Liver (tissue), 9 donors: ENCODE measurements around the gene ANKZF1. TPM values are rescaled to one million over a fixed set of nuclear protein-coding genes. Genes with fewer than 3 reads are reported as not detected.

Source experiments
- DNase-seq: peaks from one replicate; pipeline ENCODE4 v3.0.0-alpha.2; 2017; ENCODE audit warnings: low spot score
- H3K27ac ChIP-seq, 2 donors: one replicate each; pipeline ENCODE4 v1.7.0; 2013; ENCODE audit warnings: inconsistent platforms in 2 of 2, low read length in 2 of 2, control low read depth in 1 of 2, low read depth in 1 of 2, mild to moderate bottlenecking in 1 of 2
- H3K27me3 ChIP-seq, 4 donors: one replicate each; pipeline versions ENCODE4 v1.6.1 to v1.7.0; 2013; ENCODE audit warnings: low read length in 3 of 4, inconsistent platforms in 1 of 4, mild to moderate bottlenecking in 1 of 4, moderate library complexity in 1 of 4; ENCODE audit not compliant: control insufficient read depth in 4 of 4, insufficient read depth in 4 of 4
- H3K36me3 ChIP-seq, 4 donors: one replicate each; pipeline versions ENCODE4 v1.6.1 to v1.7.0; 2013; ENCODE audit warnings: low read length in 3 of 4, mild to moderate bottlenecking in 3 of 4, low read depth in 1 of 4, moderate library complexity in 1 of 4; ENCODE audit not compliant: control insufficient read depth in 4 of 4, insufficient read depth in 3 of 4
- H3K4me1 ChIP-seq, 4 donors: one replicate each; pipeline versions ENCODE4 v1.6.1 to v1.7.0; 2013; ENCODE audit warnings: low read length in 3 of 4, mild to moderate bottlenecking in 3 of 4, moderate library complexity in 1 of 4; ENCODE audit not compliant: control insufficient read depth in 4 of 4, insufficient read depth in 4 of 4
- H3K4me3 ChIP-seq, 3 donors: one replicate each; pipeline versions ENCODE4 v1.6.1 to v1.7.0; 2013; ENCODE audit warnings: low read length in 3 of 3, control low read depth in 1 of 3, low read depth in 1 of 3, mild to moderate bottlenecking in 1 of 3
- H3K9ac ChIP-seq, 2 donors: one replicate each; pipeline ENCODE4 v1.7.0; 2013; ENCODE audit warnings: low read length in 2 of 2, mild to moderate bottlenecking in 2 of 2, moderate library complexity in 2 of 2, control low read depth in 1 of 2, low read depth in 1 of 2
- H3K9me3 ChIP-seq, 4 donors: one replicate each; pipeline versions ENCODE4 v1.6.1 to v1.7.0; 2013; ENCODE audit warnings: low read length in 3 of 4; ENCODE audit not compliant: control insufficient read depth in 4 of 4
- EGR1 ChIP-seq, 2 donors: IDR thresholded peaks; 2 replicates each; pipeline ENCODE4 v1.6.1; 2016 to 2018; ENCODE audit warnings: antibody characterized with exemption in 2 of 2, low read depth in 2 of 2
- FOXA2 ChIP-seq: IDR thresholded peaks from 2 replicates; pipeline ENCODE4 v1.6.1; 2016; ENCODE audit warnings: antibody characterized with exemption
- GABPA ChIP-seq, 2 donors: IDR thresholded peaks in 1 of 2; conservative IDR thresholded peaks in 1 of 2; 2 replicates each; pipeline ENCODE4 v1.6.1; 2016; ENCODE audit warnings: antibody characterized with exemption in 2 of 2, mild to moderate bottlenecking in 1 of 2, moderate library complexity in 1 of 2
- HNF4A ChIP-seq, 2 donors: conservative IDR thresholded peaks; 2 replicates each; pipeline ENCODE4 v1.6.1; 2016; ENCODE audit warnings: antibody characterized with exemption in 2 of 2, mild to moderate bottlenecking in 2 of 2
- HNF4G ChIP-seq: IDR thresholded peaks from 2 replicates; pipeline ENCODE4 v1.6.1; 2016; ENCODE audit warnings: antibody characterized with exemption
- JUND ChIP-seq, 2 donors: IDR thresholded peaks; 2 replicates each; pipeline ENCODE4 v1.6.1; 2016; ENCODE audit warnings: antibody characterized with exemption in 2 of 2
- NR2F2 ChIP-seq: IDR thresholded peaks from 2 replicates; pipeline ENCODE4 v1.6.1; 2016; ENCODE audit warnings: antibody characterized with exemption
- RAD21 ChIP-seq, 2 donors: IDR thresholded peaks; 2 replicates each; pipeline ENCODE4 v1.6.1; 2016; ENCODE audit warnings: antibody characterized with exemption in 2 of 2, mild to moderate bottlenecking in 2 of 2
- RXRA ChIP-seq, 2 donors: IDR thresholded peaks; 2 replicates each; pipeline ENCODE4 v1.6.1; 2017 to 2018; ENCODE audit warnings: antibody characterized with exemption in 2 of 2, mild to moderate bottlenecking in 1 of 2
- SP1 ChIP-seq: IDR thresholded peaks from 2 replicates; pipeline ENCODE4 v1.6.1; 2018; ENCODE audit warnings: antibody characterized with exemption, mild to moderate bottlenecking
- TAF1 ChIP-seq: conservative IDR thresholded peaks from 2 replicates; pipeline ENCODE4 v1.6.1; 2016; ENCODE audit warnings: antibody characterized with exemption, mild to moderate bottlenecking
- WGBS: extraction: QIAGEN DNeasy Blood & Tissue Kit; methylation state at CpG from one replicate; pipeline ENCODE4 v1.1.7; 2013; 5-methylcytosine and 5-hydroxymethylcytosine counted together
- polyA plus RNA-seq, 2 donors: library from polyadenylated mRNA; stranded (reverse) in 1 of 2; unstranded in 1 of 2; fragments of 200-250 nt in 1 of 2; fragments of >200 nt in 1 of 2; fragmentation: Nextera tagmentation in 1 of 2; extraction: Ambion mirVana in 1 of 2; gene quantifications; one replicate each; pipeline versions ENCODE4 v1.2.1 to v1.2.3, GENCODE V29; 2013 to 2015
- total RNA-seq, 2 donors: library from RNA; depleted of rRNA; stranded (reverse); fragments of >200 nt; gene quantifications; one replicate each; pipeline ENCODE4 v1.2.3, GENCODE V29; 2014
- TF ChIP-seq, protein P1 (sequence below): IDR thresholded peaks from 2 replicates; pipeline ENCODE4 v1.6.1; 2016; ENCODE audit warnings: antibody characterized with exemption
- TF ChIP-seq, protein P2 (sequence below): IDR thresholded peaks from 2 replicates; pipeline ENCODE4 v1.6.1; 2016; ENCODE audit warnings: antibody characterized with exemption, mild to moderate bottlenecking
- TF ChIP-seq, protein P3 (sequence below): IDR thresholded peaks from 2 replicates; pipeline ENCODE4 v1.6.1; 2016; ENCODE audit warnings: antibody characterized with exemption
- donor health status: healthy.
- donor health status: healthy.
- donor health status: healthy.
- donor health status: healthy.
- donor health status: healthy.

The ANKZF1 gene
- total and polyA plus RNA-seq, 4 donors = 9.0 to 30.6 (median 20.5) TPM

DNA sequence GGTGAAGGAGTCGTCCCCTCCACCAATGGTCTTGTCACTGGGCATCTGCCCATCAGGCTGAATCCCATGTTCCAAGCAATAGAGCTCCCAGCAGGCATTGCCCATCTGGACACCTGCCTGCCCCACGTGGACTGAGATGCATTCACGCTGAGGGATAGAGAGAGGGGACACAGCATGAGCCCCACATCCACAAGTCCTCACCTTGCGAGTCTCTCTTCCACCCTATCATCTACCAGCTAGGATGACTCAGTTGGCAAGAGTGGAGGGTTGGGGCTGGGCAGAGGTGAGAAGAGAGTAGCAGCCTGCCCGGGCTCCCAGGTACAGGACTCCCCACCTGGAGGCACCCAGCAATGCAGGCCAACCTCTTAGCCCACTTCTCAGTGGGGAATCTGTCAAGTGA, 22.5 kb downstream of the ANKZF1 start:
- H3K9ac ChIP-seq = no peak overlapping the region
- DNase-seq = no peak
- TF ChIP-seq, protein P1, sequence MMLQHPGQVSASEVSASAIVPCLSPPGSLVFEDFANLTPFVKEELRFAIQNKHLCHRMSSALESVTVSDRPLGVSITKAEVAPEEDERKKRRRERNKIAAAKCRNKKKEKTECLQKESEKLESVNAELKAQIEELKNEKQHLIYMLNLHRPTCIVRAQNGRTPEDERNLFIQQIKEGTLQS = no peak
- TF ChIP-seq RAD21 (IDR thresholded peaks at IDR 0.05) (no peak), FOXA2 (no peak), HNF4A (conservative IDR thresholded peaks at IDR 0.05) (no peak), GABPA (IDR thresholded peaks at IDR 0.05 in 1 of 2, conservative IDR thresholded peaks at IDR 0.05 in 1 of 2) (no peak), SP1 (no peak)
- H3K9me3 ChIP-seq = no peaks in the 10 kb centered on the region
- WGBS = 85% methylated on average over 5 of the region's 5 CpGs
- H3K27ac ChIP-seq = peak overlapping the region; percentile 42 to 52
- H3K4me3 ChIP-seq = no peak overlapping the region
- no peaks in the 10 kb centered on the region for H3K27me3 ChIP-seq
- peaks cover 19 to 58% (median 45%) of the 10 kb centered on the region in 4 donors for H3K4me1 ChIP-seq
- peaks cover 0 to 3% (median 0%) of the 10 kb centered on the region in 4 donors for H3K36me3 ChIP-seq

DNA sequence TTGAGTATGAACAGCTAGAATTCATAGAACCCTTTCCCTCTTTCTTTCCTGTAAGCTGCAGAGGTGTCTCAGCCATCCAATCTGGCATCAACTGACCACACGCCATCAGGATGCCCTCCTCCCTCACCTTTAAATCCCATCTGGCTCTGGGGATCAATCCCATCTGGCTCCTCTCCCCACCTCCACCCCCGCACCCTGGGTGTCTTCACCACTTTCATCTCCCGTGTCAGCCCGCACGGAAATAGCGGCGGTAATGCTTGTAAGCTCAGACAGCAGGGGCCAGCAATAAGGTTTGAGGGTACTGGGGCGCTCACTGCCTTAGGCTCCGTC, 22.9 kb downstream of the ANKZF1 start:
- H3K9ac ChIP-seq = peak overlapping the region in 1 of 2 donors; percentile 36
- peak overlapping the region; percentile 52 to 63 for H3K27ac ChIP-seq
- TF ChIP-seq SP1 (no peak), FOXA2 (no peak), NR2F2 (no peak), EGR1 (IDR thresholded peaks at IDR 0.05; ENCODE audit: low read depth in 2 of 2) (no peak), JUND (IDR thresholded peaks at IDR 0.05) (no peak)
- TF ChIP-seq, protein P2, sequence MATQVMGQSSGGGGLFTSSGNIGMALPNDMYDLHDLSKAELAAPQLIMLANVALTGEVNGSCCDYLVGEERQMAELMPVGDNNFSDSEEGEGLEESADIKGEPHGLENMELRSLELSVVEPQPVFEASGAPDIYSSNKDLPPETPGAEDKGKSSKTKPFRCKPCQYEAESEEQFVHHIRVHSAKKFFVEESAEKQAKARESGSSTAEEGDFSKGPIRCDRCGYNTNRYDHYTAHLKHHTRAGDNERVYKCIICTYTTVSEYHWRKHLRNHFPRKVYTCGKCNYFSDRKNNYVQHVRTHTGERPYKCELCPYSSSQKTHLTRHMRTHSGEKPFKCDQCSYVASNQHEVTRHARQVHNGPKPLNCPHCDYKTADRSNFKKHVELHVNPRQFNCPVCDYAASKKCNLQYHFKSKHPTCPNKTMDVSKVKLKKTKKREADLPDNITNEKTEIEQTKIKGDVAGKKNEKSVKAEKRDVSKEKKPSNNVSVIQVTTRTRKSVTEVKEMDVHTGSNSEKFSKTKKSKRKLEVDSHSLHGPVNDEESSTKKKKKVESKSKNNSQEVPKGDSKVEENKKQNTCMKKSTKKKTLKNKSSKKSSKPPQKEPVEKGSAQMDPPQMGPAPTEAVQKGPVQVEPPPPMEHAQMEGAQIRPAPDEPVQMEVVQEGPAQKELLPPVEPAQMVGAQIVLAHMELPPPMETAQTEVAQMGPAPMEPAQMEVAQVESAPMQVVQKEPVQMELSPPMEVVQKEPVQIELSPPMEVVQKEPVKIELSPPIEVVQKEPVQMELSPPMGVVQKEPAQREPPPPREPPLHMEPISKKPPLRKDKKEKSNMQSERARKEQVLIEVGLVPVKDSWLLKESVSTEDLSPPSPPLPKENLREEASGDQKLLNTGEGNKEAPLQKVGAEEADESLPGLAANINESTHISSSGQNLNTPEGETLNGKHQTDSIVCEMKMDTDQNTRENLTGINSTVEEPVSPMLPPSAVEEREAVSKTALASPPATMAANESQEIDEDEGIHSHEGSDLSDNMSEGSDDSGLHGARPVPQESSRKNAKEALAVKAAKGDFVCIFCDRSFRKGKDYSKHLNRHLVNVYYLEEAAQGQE = no peak
- TF ChIP-seq, protein P1 = no peak
- peaks cover 0 to 3% (median 0%) of the 10 kb centered on the region in 4 donors for H3K36me3 ChIP-seq
- no peak for DNase-seq
- no peaks in the 10 kb centered on the region for H3K9me3 ChIP-seq
- WGBS = 62% methylated on average over 9 of the region's 9 CpGs
- peaks cover 15 to 54% (median 41%) of the 10 kb centered on the region in 4 donors for H3K4me1 ChIP-seq
- peak overlapping the region in 2 of 3 donors; percentile 63 to 86 for H3K4me3 ChIP-seq
- H3K27me3 ChIP-seq = no peaks in the 10 kb centered on the region

DNA sequence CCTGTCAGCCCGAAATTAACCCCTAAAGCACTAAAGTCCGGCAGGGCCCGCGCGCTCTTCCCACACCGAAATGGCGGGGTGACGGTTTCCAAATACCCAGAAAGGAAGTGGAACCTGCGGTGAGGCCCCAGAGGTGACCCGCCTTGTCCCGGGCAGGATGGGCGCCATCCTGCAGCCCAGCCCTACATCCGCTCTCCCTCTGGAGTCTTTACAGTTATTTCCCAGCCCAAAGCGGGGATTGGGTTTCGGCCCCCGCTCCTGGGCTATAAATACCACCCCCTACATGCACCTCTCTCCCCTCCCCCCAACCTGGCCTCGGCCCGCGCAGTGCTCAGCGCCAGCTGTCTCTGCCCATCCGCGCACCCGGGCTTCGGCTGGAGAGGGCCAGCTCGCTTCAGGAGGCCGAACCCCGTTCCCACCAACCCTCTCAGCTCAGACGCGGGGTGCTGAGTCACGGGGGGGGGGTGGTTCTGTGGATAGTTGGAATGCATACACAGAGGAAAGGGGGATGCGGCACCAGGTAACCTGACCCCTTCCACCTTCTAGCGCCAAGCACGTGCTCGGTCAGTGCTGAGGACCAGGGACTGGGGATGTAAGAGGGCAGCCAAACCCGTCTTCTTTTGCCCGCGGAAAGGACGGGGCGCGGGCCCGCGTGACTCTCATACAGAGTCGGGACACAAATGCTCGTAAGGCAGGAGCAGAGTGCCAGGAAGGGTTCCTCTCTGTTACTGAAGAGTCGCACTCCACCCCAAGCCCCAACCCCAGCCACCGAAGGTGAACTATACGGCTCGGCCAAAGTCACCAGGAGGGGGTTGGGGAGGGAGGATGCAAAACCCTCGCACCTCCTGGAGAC, 23.5 kb downstream of the ANKZF1 start, which contains the start of gene TUBA4B:
TSS of gene TUBA4B (plus strand) at position 344 of the 853 bp plus-strand sequence. CDS start at position 509, 165 bp downstream.
- TF ChIP-seq TAF1 = no peak
- no peak for TF ChIP-seq NR2F2
- TF ChIP-seq, protein P3, sequence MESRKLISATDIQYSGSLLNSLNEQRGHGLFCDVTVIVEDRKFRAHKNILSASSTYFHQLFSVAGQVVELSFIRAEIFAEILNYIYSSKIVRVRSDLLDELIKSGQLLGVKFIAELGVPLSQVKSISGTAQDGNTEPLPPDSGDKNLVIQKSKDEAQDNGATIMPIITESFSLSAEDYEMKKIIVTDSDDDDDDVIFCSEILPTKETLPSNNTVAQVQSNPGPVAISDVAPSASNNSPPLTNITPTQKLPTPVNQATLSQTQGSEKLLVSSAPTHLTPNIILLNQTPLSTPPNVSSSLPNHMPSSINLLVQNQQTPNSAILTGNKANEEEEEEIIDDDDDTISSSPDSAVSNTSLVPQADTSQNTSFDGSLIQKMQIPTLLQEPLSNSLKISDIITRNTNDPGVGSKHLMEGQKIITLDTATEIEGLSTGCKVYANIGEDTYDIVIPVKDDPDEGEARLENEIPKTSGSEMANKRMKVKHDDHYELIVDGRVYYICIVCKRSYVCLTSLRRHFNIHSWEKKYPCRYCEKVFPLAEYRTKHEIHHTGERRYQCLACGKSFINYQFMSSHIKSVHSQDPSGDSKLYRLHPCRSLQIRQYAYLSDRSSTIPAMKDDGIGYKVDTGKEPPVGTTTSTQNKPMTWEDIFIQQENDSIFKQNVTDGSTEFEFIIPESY = no peak
- TF ChIP-seq RXRA (IDR thresholded peaks at IDR 0.05) = no peak
- TF ChIP-seq HNF4G = no peak

More for the DNA sequence above, 23.5 kb downstream of the ANKZF1 start, which contains the start of gene TUBA4B:
- H3K9ac ChIP-seq = peak within 1 kb of the TSS; percentile 65 to 83
- H3K4me1 ChIP-seq = peaks cover 14 to 49% (median 36%) of the 10 kb centered on the region in 4 donors
- H3K36me3 ChIP-seq = peaks cover 0 to 3% (median 0%) of the 10 kb centered on the region in 4 donors
- peak within 1 kb of the TSS; percentile 63 to 86 (median 64) for H3K4me3 ChIP-seq
- WGBS = 19% methylated on average over 49 of the region's 49 CpGs
- no peaks in the 10 kb centered on the region for H3K9me3 ChIP-seq
- peak within 1 kb of the TSS; percentile 65 to 79 for H3K27ac ChIP-seq
- no peaks in the 10 kb centered on the region for H3K27me3 ChIP-seq
- DNase-seq = peak; percentile 48
